GM23248 (cell line): ENCODE data around the gene PPP1R9B. TPM values are rescaled to one million over a fixed set of nuclear protein-coding genes. Genes with fewer than 3 reads are reported as not detected.

Experiments used
- DNase-seq: peaks from one replicate; pipeline ENCODE4 v3.0.0-alpha.2; 2015
- H2AFZ ChIP-seq: fragments of 200-600 bp; sonication (generic); 2 replicates; pipeline ENCODE4 v1.6.1; 2016; ENCODE audit warnings: antibody characterized with exemption
- H3F3A ChIP-seq: fragments of 200-600 bp; sonication (generic); 2 replicates; pipeline ENCODE4 v1.6.1; 2016; ENCODE audit warnings: mild to moderate bottlenecking, antibody characterized with exemption, mixed run types; ENCODE audit not compliant: insufficient read depth
- H3K27ac ChIP-seq: fragments of 200-600 bp; sonication (generic); 2 replicates; pipeline ENCODE4 v1.5.1; 2016; ENCODE audit warnings: mild to moderate bottlenecking
- H3K27me3 ChIP-seq: fragments of 200-600 bp; sonication (generic); replicated peaks from 2 replicates; pipeline ENCODE4 v1.6.1; 2016; ENCODE audit warnings: mild to moderate bottlenecking; ENCODE audit not compliant: insufficient read depth
- H3K36me3 ChIP-seq: fragments of 200-600 bp; sonication (generic); 2 replicates; pipeline ENCODE4 v1.6.1; 2016; ENCODE audit warnings: low read depth, mild to moderate bottlenecking
- H3K4me1 ChIP-seq: fragments of 200-600 bp; sonication (generic); 2 replicates; pipeline ENCODE4 v1.6.1; 2016; ENCODE audit warnings: mild to moderate bottlenecking; ENCODE audit not compliant: insufficient read depth
- H3K4me2 ChIP-seq: fragments of 200-600 bp; sonication (generic); one replicate; pipeline ENCODE4 v1.6.1; 2016; ENCODE audit warnings: mild to moderate bottlenecking; ENCODE audit not compliant: unreplicated experiment
- H3K4me3 ChIP-seq: fragments of 200-600 bp; sonication (generic); 2 replicates; pipeline ENCODE4 v1.5.1; 2016; ENCODE audit warnings: mild to moderate bottlenecking
- H3K79me2 ChIP-seq: fragments of 200-600 bp; sonication (generic); 2 replicates; pipeline ENCODE4 v1.6.1; 2016; ENCODE audit warnings: mild to moderate bottlenecking; ENCODE audit not compliant: insufficient read depth
- H3K9ac ChIP-seq: fragments of 200-600 bp; sonication (generic); 2 replicates; pipeline ENCODE4 v1.6.1; 2016; ENCODE audit warnings: mild to moderate bottlenecking
- H3K9me2 ChIP-seq: fragments of 200-600 bp; sonication (generic); 2 replicates; pipeline ENCODE4 v1.6.1; 2016; ENCODE audit warnings: mixed run types, mild to moderate bottlenecking, moderate library complexity; ENCODE audit not compliant: insufficient read depth
- H3K9me3 ChIP-seq: fragments of 200-600 bp; sonication (generic); one replicate; pipeline ENCODE4 v1.6.1; 2017; ENCODE audit warnings: low read depth
- H4K20me1 ChIP-seq: fragments of 200-600 bp; sonication (generic); 2 replicates; pipeline ENCODE4 v1.6.0; 2016; ENCODE audit not compliant: insufficient read depth
- EZH2 ChIP-seq: fragments of 200-600 bp; sonication (generic); IDR thresholded peaks from 2 replicates; pipeline ENCODE4 v1.6.1; 2018; ENCODE audit warnings: antibody characterized with exemption, mild to moderate bottlenecking; ENCODE audit not compliant: insufficient read depth, poor library complexity, severe bottlenecking
- EZH2phosphoT487 ChIP-seq: fragments of 200-600 bp; sonication (generic); IDR thresholded peaks from 2 replicates; pipeline ENCODE4 v1.6.1; 2018; ENCODE audit warnings: antibody characterized with exemption, moderate library complexity, mild to moderate bottlenecking, low read depth; ENCODE audit not compliant: insufficient read depth
- WGBS, 2 experiments: methylation state at CpG; one replicate each; pipeline ENCODE4 v1.1.6; 2015 to 2017; ENCODE audit warnings: low lambda C conversion rate in 2 of 2, low coverage in 1 of 2; ENCODE audit errors: missing lambda C conversion rate in 2 of 2; 5-methylcytosine and 5-hydroxymethylcytosine counted together
- in situ Hi-C: fragments of 300-500 bp; cut with MboI; formaldehyde crosslinking; loops from 2 replicates; pipeline ENCODE4 v1.15.0; 2020
- polyA plus RNA-seq: library from polyadenylated mRNA; unstranded; fragments of >200 nt; fragmentation: Nextera tagmentation; extraction: Ambion mirVana; gene quantifications from 2 replicates; pipeline ENCODE4 v1.2.1, GENCODE V29; 2016
- total RNA-seq: library from RNA; depleted of rRNA; stranded (reverse); fragments of >200 nt; shearing (Covaris generic); gene quantifications from 2 replicates; pipeline ENCODE4 v1.2.3, GENCODE V29; 2014

The PPP1R9B gene
- total and polyA plus RNA-seq, 2 experiments from 2014 or later: 2.3 to 69.4 TPM

GRCh38 chr17:50190293-50190602 lies 39.8 kb upstream of the PPP1R9B start:
- in situ Hi-C loops: no loop called here
- H4K20me1 ChIP-seq: no peaks in the 10 kb centered on the region
- H3K36me3 ChIP-seq: peaks cover 58% of the 10 kb centered on the region

GRCh38 chr17:50189550-50190292 lies 39.2 kb upstream of the PPP1R9B start:
- H3K9me3 ChIP-seq: no peaks in the 10 kb centered on the region
- H4K20me1 ChIP-seq: no peaks in the 10 kb centered on the region
- H3K4me3 ChIP-seq: peak overlapping the region; percentile 20
- H3K79me2 ChIP-seq: peaks cover 33% of the 10 kb centered on the region
- peak overlapping the region; percentile 100 for H3K27ac ChIP-seq
- no peak overlapping the region for H2AFZ ChIP-seq
- peaks cover 92% of the 10 kb centered on the region for H3F3A ChIP-seq
- H3K36me3 ChIP-seq: peaks cover 59% of the 10 kb centered on the region
- TF ChIP-seq EZH2phosphoT487 (no peak), EZH2 (no peak)
- in situ Hi-C loops: no loop called here
- peak; percentile 75 for DNase-seq
- H3K9ac ChIP-seq: peak overlapping the region; percentile 100
- no peaks in the 10 kb centered on the region for H3K9me2 ChIP-seq
- no peaks in the 10 kb centered on the region for H3K27me3 ChIP-seq
- 14 to 16% methylated on average over 17 to 20 of the region's 20 CpGs for WGBS, 2 experiments
- H3K4me2 ChIP-seq: peak overlapping the region; percentile 20
- H3K4me1 ChIP-seq: peaks cover 47% of the 10 kb centered on the region

More at GRCh38 chr17:50190293-50190602, 39.8 kb upstream of the PPP1R9B start:
- Histone ChIP-seq H3K4me1 (peaks cover 49% of the 10 kb centered on the region), H3K27ac (peak overlapping the region; percentile 100), H3K27me3 (no peaks in the 10 kb centered on the region), H3K9me2 (no peaks in the 10 kb centered on the region), H3K4me2 (peak overlapping the region; percentile 7), H3K79me2 (peaks cover 39% of the 10 kb centered on the region), H3F3A (peaks cover 92% of the 10 kb centered on the region), H3K9ac (peak overlapping the region; percentile 100), H3K9me3 (no peaks in the 10 kb centered on the region), H2AFZ (no peak overlapping the region), H3K4me3 (peak overlapping the region; percentile 20; the same call in 1 of the 2 replicates)
- WGBS, 2 experiments: 28 to 41% methylated on average over 5 to 8 of the region's 8 CpGs
- peak; percentile 58 for DNase-seq
- TF ChIP-seq EZH2: no peak
- no peak for TF ChIP-seq EZH2phosphoT487

GRCh38 chr17:50188921-50189549 lies 38.6 kb upstream of the PPP1R9B start:
- Histone ChIP-seq H3K27me3 (no peaks in the 10 kb centered on the region), H3K4me3 (peak overlapping the region; percentile 20), H3K9me3 (no peaks in the 10 kb centered on the region), H3F3A (peaks cover 93% of the 10 kb centered on the region), H3K36me3 (peaks cover 59% of the 10 kb centered on the region), H3K27ac (peak overlapping the region; percentile 100), H3K9me2 (no peaks in the 10 kb centered on the region), H3K9ac (peak overlapping the region; percentile 100), H4K20me1 (no peaks in the 10 kb centered on the region), H3K4me1 (peaks cover 41% of the 10 kb centered on the region), H3K79me2 (peaks cover 26% of the 10 kb centered on the region), H3K4me2 (peak overlapping the region; percentile 27), H2AFZ (no peak overlapping the region)
- peak; percentile 63 for DNase-seq
- no peak for TF ChIP-seq EZH2phosphoT487
- no peak for TF ChIP-seq EZH2
- 31 to 35% methylated on average over 10 to 11 of the region's 11 CpGs for WGBS, 2 experiments
- in situ Hi-C loops: no loop called here

GRCh38 chr17:50188531-50188920 lies 38.0 kb upstream of the PPP1R9B start:
- no peaks in the 10 kb centered on the region for H3K9me3 ChIP-seq
- H3K27ac ChIP-seq: peak overlapping the region; percentile 100
- no peak overlapping the region for H2AFZ ChIP-seq
- 9 to 14% methylated on average over 13 of the region's 13 CpGs for WGBS, 2 experiments
- peaks cover 93% of the 10 kb centered on the region for H3F3A ChIP-seq
- H3K79me2 ChIP-seq: peaks cover 21% of the 10 kb centered on the region
- peak overlapping the region; percentile 12 for H3K4me2 ChIP-seq
- peaks cover 59% of the 10 kb centered on the region for H3K36me3 ChIP-seq
- no peaks in the 10 kb centered on the region for H4K20me1 ChIP-seq
- TF ChIP-seq EZH2: no peak
- in situ Hi-C loops: no loop called here
- peak overlapping the region; percentile 100 for H3K9ac ChIP-seq
- peak; percentile 60 for DNase-seq
- no peaks in the 10 kb centered on the region for H3K9me2 ChIP-seq
- H3K4me3 ChIP-seq: no peak overlapping the region
- no peaks in the 10 kb centered on the region for H3K27me3 ChIP-seq
- peaks cover 36% of the 10 kb centered on the region for H3K4me1 ChIP-seq
